ENCODE results near the gene RHOT2. TPM values are rescaled to one million over a fixed set of nuclear protein-coding genes. Genes with fewer than 3 reads are reported as not detected.

The RHOT2 gene
- polyA plus RNA-seq, 6 donors from 2014 or later = 22.1 to 49.1 (median 35.0) TPM

- Mint-ChIP-seq H3K27me3 (peaks cover 21 to 65% (median 28%) of the 10 kb centered on the region in 3 donors), H3K9me3 (peaks cover 0 to 2% (median 0%) of the 10 kb centered on the region in 7 donors)
These were observed 35.5 kb downstream of the RHOT2 start for GRCh38 chr16:703406-703805.

GRCh38 chr16:704047-704446, 36.1 kb downstream of the RHOT2 start:
- H3K36me3 Mint-ChIP-seq = no peaks in the 10 kb centered on the region
- ATAC-seq (ENCODE audit: low read depth in 2 of 2) (no peak), DNase-seq (no peak)
- H3K27ac Mint-ChIP-seq = no peak overlapping the region
- no peak overlapping the region for H3K4me3 Mint-ChIP-seq
- peaks cover 0 to 2% (median 0%) of the 10 kb centered on the region in 7 donors for H3K9me3 Mint-ChIP-seq
- H3K27me3 Mint-ChIP-seq = peaks cover 27 to 69% (median 34%) of the 10 kb centered on the region in 3 donors
- H3K4me1 Mint-ChIP-seq = peaks cover 4 to 7% (median 7%) of the 10 kb centered on the region in 3 donors

More at GRCh38 chr16:703406-703805, 35.5 kb downstream of the RHOT2 start:
- DNase-seq = no peak
- Mint-ChIP-seq H3K36me3 (no peaks in the 10 kb centered on the region), H3K4me3 (no peak overlapping the region), H3K27ac (no peak overlapping the region), H3K4me1 (peaks cover 4 to 7% (median 7%) of the 10 kb centered on the region in 3 donors)
- ATAC-seq (ENCODE audit: low read depth in 2 of 2) = no peak

GRCh38 chr16:704552-705380, 36.8 kb downstream of the RHOT2 start:
- Mint-ChIP-seq H3K27me3 (peaks cover 33 to 77% (median 40%) of the 10 kb centered on the region in 3 donors), H3K4me3 (peak overlapping the region in 2 of 8 donors; percentile 33 to 42), H3K4me1 (peaks cover 4 to 7% (median 7%) of the 10 kb centered on the region in 3 donors), H3K9me3 (peaks cover 0 to 2% (median 0%) of the 10 kb centered on the region in 7 donors), H3K27ac (no peak overlapping the region), H3K36me3 (no peaks in the 10 kb centered on the region)
- ATAC-seq (ENCODE audit: low read depth in 2 of 2) = no peak
- DNase-seq = no peak

GRCh38 chr16:705431-706188, 37.7 kb downstream of the RHOT2 start, which contains the start of gene FBXL16:
FBXL16 (minus strand) TSS chr16:705801; CDS start chr16:697405, 8,396 bp downstream.
- no peak for DNase-seq
- peaks cover 4 to 7% (median 7%) of the 10 kb centered on the region in 3 donors for H3K4me1 Mint-ChIP-seq
- peaks cover 0 to 2% (median 0%) of the 10 kb centered on the region in 7 donors for H3K9me3 Mint-ChIP-seq
- H3K27me3 Mint-ChIP-seq = peaks cover 33 to 80% (median 40%) of the 10 kb centered on the region in 3 donors
- peak within 1 kb of the TSS in 1 of 6 donors; percentile 36 for H3K27ac Mint-ChIP-seq
- peak in 1 of 2 donors; percentile 14 for ATAC-seq (ENCODE audit: low read depth in 2 of 2)
- peak within 1 kb of the TSS in 3 of 8 donors; percentile 35 to 60 (median 57) for H3K4me3 Mint-ChIP-seq
- no peaks in the 10 kb centered on the region for H3K36me3 Mint-ChIP-seq

GRCh38 chr16:706189-707061, 38.5 kb downstream of the RHOT2 start:
- peaks cover 4 to 9% (median 7%) of the 10 kb centered on the region in 3 donors for H3K4me1 Mint-ChIP-seq
- peak overlapping the region in 3 of 8 donors; percentile 35 to 60 (median 57) for H3K4me3 Mint-ChIP-seq
- peak overlapping the region in 1 of 6 donors; percentile 36 for H3K27ac Mint-ChIP-seq
- DNase-seq (no peak), ATAC-seq (ENCODE audit: low read depth in 2 of 2) (no peak)
- H3K36me3 Mint-ChIP-seq = no peaks in the 10 kb centered on the region
- peaks cover 0 to 2% (median 0%) of the 10 kb centered on the region in 7 donors for H3K9me3 Mint-ChIP-seq
- peaks cover 33 to 83% (median 40%) of the 10 kb centered on the region in 3 donors for H3K27me3 Mint-ChIP-seq

- ATAC-seq (ENCODE audit: low read depth in 2 of 2) (no peak), DNase-seq (no peak)
- Mint-ChIP-seq H3K4me3 (no peak overlapping the region), H3K27me3 (peaks cover 33 to 78% (median 37%) of the 10 kb centered on the region in 3 donors), H3K9me3 (peaks cover 0 to 2% (median 0%) of the 10 kb centered on the region in 7 donors), H3K4me1 (peaks cover 3 to 9% (median 7%) of the 10 kb centered on the region in 3 donors), H3K27ac (no peak overlapping the region), H3K36me3 (no peaks in the 10 kb centered on the region)
These were observed 39.2 kb downstream of the RHOT2 start for GRCh38 chr16:707062-707538.

GRCh38 chr16:708019-708418, 40.1 kb downstream of the RHOT2 start:
- no peaks in the 10 kb centered on the region for H3K36me3 Mint-ChIP-seq
- peak overlapping the region in 1 of 6 donors; percentile 73 for H3K27ac Mint-ChIP-seq
- peaks cover 3 to 13% (median 7%) of the 10 kb centered on the region in 3 donors for H3K4me1 Mint-ChIP-seq
- H3K9me3 Mint-ChIP-seq = no peaks in the 10 kb centered on the region
- peak overlapping the region in 2 of 8 donors; percentile 51 to 65 for H3K4me3 Mint-ChIP-seq
- peaks cover 28 to 74% (median 30%) of the 10 kb centered on the region in 3 donors for H3K27me3 Mint-ChIP-seq
- ATAC-seq (ENCODE audit: low read depth in 2 of 2) = no peak
- no peak for DNase-seq

- DNase-seq (no peak), ATAC-seq (ENCODE audit: low read depth in 2 of 2) (no peak)
- Mint-ChIP-seq H3K4me1 (peaks cover 3 to 13% (median 7%) of the 10 kb centered on the region in 3 donors), H3K36me3 (no peaks in the 10 kb centered on the region), H3K27ac (no peak overlapping the region), H3K9me3 (no peaks in the 10 kb centered on the region), H3K4me3 (no peak overlapping the region), H3K27me3 (peaks cover 24 to 69% (median 29%) of the 10 kb centered on the region in 3 donors)
These were observed 41.0 kb downstream of the RHOT2 start for GRCh38 chr16:708959-709358.

- H3K9me3 Mint-ChIP-seq = no peaks in the 10 kb centered on the region
- DNase-seq (no peak), ATAC-seq (ENCODE audit: low read depth in 2 of 2) (no peak)
- H3K36me3 Mint-ChIP-seq = no peaks in the 10 kb centered on the region
- H3K4me3 Mint-ChIP-seq = no peak overlapping the region
- peaks cover 24 to 68% (median 31%) of the 10 kb centered on the region in 3 donors for H3K27me3 Mint-ChIP-seq
- H3K4me1 Mint-ChIP-seq = peaks cover 3 to 13% (median 7%) of the 10 kb centered on the region in 3 donors
- no peak overlapping the region for H3K27ac Mint-ChIP-seq
These were observed 41.9 kb downstream of the RHOT2 start for GRCh38 chr16:709566-710499.

- Mint-ChIP-seq H3K36me3 (no peaks in the 10 kb centered on the region), H3K4me3 (no peak overlapping the region), H3K9me3 (no peaks in the 10 kb centered on the region), H3K27me3 (peaks cover 24 to 68% (median 31%) of the 10 kb centered on the region in 3 donors), H3K27ac (no peak overlapping the region), H3K4me1 (peaks cover 3 to 13% (median 7%) of the 10 kb centered on the region in 3 donors)
- no peak for DNase-seq
- ATAC-seq (ENCODE audit: low read depth in 2 of 2) = no peak
These were observed 42.7 kb downstream of the RHOT2 start for GRCh38 chr16:710500-711075.

- H3K9me3 Mint-ChIP-seq = no peaks in the 10 kb centered on the region
- ATAC-seq (ENCODE audit: low read depth in 2 of 2) (no peak), DNase-seq (no peak)
- no peaks in the 10 kb centered on the region for H3K36me3 Mint-ChIP-seq
- H3K4me1 Mint-ChIP-seq = peaks cover 3 to 13% (median 7%) of the 10 kb centered on the region in 3 donors
- H3K27me3 Mint-ChIP-seq = peaks cover 24 to 68% (median 31%) of the 10 kb centered on the region in 3 donors
- H3K4me3 Mint-ChIP-seq = no peak overlapping the region
- peak overlapping the region in 1 of 6 donors; percentile 42 for H3K27ac Mint-ChIP-seq
These were observed 43.2 kb downstream of the RHOT2 start for GRCh38 chr16:711084-711483.
